Rectal smooth muscle tissue (tissue), 1 donor: ENCODE results near the gene STARD7.

Source experiments
- H3K27ac ChIP-seq: one replicate; pipeline ENCODE4 v1.7.0; 2013; ENCODE audit warnings: low read depth, low read length, inconsistent platforms
- H3K27me3 ChIP-seq: one replicate; pipeline ENCODE4 v1.7.0; 2013; ENCODE audit warnings: low read length; ENCODE audit not compliant: control insufficient read depth, insufficient read depth
- H3K36me3 ChIP-seq: one replicate; pipeline ENCODE4 v1.7.0; 2013; ENCODE audit warnings: low read length; ENCODE audit not compliant: control insufficient read depth, insufficient read depth
- H3K4me1 ChIP-seq: one replicate; pipeline ENCODE4 v1.7.0; 2013; ENCODE audit warnings: low read length; ENCODE audit not compliant: control insufficient read depth, insufficient read depth
- H3K4me3 ChIP-seq: one replicate; pipeline ENCODE4 v1.7.0; 2013; ENCODE audit warnings: low read length
- H3K9ac ChIP-seq: one replicate; pipeline ENCODE4 v1.7.0; 2013; ENCODE audit warnings: low read length

STARD7 gene

GRCh38 chr2:96245609-96246390 is 37.2 kb upstream of the STARD7 start:
- H3K4me1 ChIP-seq: no peaks in the 10 kb centered on the region
- no peaks in the 10 kb centered on the region for H3K27me3 ChIP-seq
- peaks cover 4% of the 10 kb centered on the region for H3K36me3 ChIP-seq
- H3K27ac ChIP-seq: no peak overlapping the region
- H3K4me3 ChIP-seq: no peak overlapping the region
- no peak overlapping the region for H3K9ac ChIP-seq

- H3K4me3 ChIP-seq: no peak overlapping the region
Measured at GRCh38 chr2:96243843-96244242, 35.2 kb upstream of the STARD7 start.

GRCh38 chr2:96241900-96242611 is 33.4 kb upstream of the STARD7 start:
- Histone ChIP-seq H3K27ac (peak overlapping the region; percentile 15), H3K4me1 (no peaks in the 10 kb centered on the region), H3K4me3 (no peak overlapping the region), H3K9ac (no peak overlapping the region), H3K36me3 (no peaks in the 10 kb centered on the region), H3K27me3 (no peaks in the 10 kb centered on the region)

More at GRCh38 chr2:96243843-96244242, 35.2 kb upstream of the STARD7 start:
- Histone ChIP-seq H3K9ac (no peak overlapping the region), H3K27ac (no peak overlapping the region), H3K27me3 (no peaks in the 10 kb centered on the region), H3K36me3 (no peaks in the 10 kb centered on the region), H3K4me1 (no peaks in the 10 kb centered on the region)

GRCh38 chr2:96241227-96241626 is 32.6 kb upstream of the STARD7 start:
- Histone ChIP-seq H3K36me3 (no peaks in the 10 kb centered on the region), H3K9ac (no peak overlapping the region), H3K4me3 (no peak overlapping the region), H3K27me3 (no peaks in the 10 kb centered on the region), H3K27ac (no peak overlapping the region), H3K4me1 (no peaks in the 10 kb centered on the region)

GRCh38 chr2:96240341-96241038 is 31.9 kb upstream of the STARD7 start:
- Histone ChIP-seq H3K4me3 (no peak overlapping the region), H3K4me1 (no peaks in the 10 kb centered on the region), H3K36me3 (no peaks in the 10 kb centered on the region), H3K27ac (no peak overlapping the region), H3K27me3 (no peaks in the 10 kb centered on the region), H3K9ac (no peak overlapping the region)

- no peak overlapping the region for H3K9ac ChIP-seq
- no peaks in the 10 kb centered on the region for H3K4me1 ChIP-seq
- no peak overlapping the region for H3K4me3 ChIP-seq
- no peaks in the 10 kb centered on the region for H3K36me3 ChIP-seq
- H3K27ac ChIP-seq: no peak overlapping the region
- H3K27me3 ChIP-seq: no peaks in the 10 kb centered on the region
Measured at GRCh38 chr2:96239745-96240264, 31.2 kb upstream of the STARD7 start.

- Histone ChIP-seq H3K27ac (no peak overlapping the region), H3K27me3 (no peaks in the 10 kb centered on the region), H3K9ac (no peak overlapping the region)
Measured at GRCh38 chr2:96239091-96239490, 30.5 kb upstream of the STARD7 start.

GRCh38 chr2:96238266-96238665 is 29.6 kb upstream of the STARD7 start:
- Histone ChIP-seq H3K27me3 (no peaks in the 10 kb centered on the region), H3K4me1 (no peaks in the 10 kb centered on the region)

More at GRCh38 chr2:96239091-96239490, 30.5 kb upstream of the STARD7 start:
- no peaks in the 10 kb centered on the region for H3K4me1 ChIP-seq
- H3K36me3 ChIP-seq: no peaks in the 10 kb centered on the region
- H3K4me3 ChIP-seq: no peak overlapping the region

GRCh38 chr2:96236882-96237281 is 28.3 kb upstream of the STARD7 start:
- no peaks in the 10 kb centered on the region for H3K27me3 ChIP-seq
- no peak overlapping the region for H3K4me3 ChIP-seq
- no peaks in the 10 kb centered on the region for H3K4me1 ChIP-seq
- no peaks in the 10 kb centered on the region for H3K36me3 ChIP-seq
- no peak overlapping the region for H3K9ac ChIP-seq
- no peak overlapping the region for H3K27ac ChIP-seq

More at GRCh38 chr2:96238266-96238665, 29.6 kb upstream of the STARD7 start:
- Histone ChIP-seq H3K9ac (no peak overlapping the region), H3K27ac (no peak overlapping the region), H3K4me3 (no peak overlapping the region), H3K36me3 (no peaks in the 10 kb centered on the region)

- Histone ChIP-seq H3K9ac (no peak overlapping the region), H3K4me1 (no peaks in the 10 kb centered on the region), H3K4me3 (no peak overlapping the region), H3K27me3 (no peaks in the 10 kb centered on the region), H3K27ac (no peak overlapping the region), H3K36me3 (no peaks in the 10 kb centered on the region)
Measured at GRCh38 chr2:96233880-96234316, 25.3 kb upstream of the STARD7 start.

- no peaks in the 10 kb centered on the region for H3K4me1 ChIP-seq
- H3K27me3 ChIP-seq: no peaks in the 10 kb centered on the region
- no peaks in the 10 kb centered on the region for H3K36me3 ChIP-seq
- H3K27ac ChIP-seq: no peak overlapping the region
- no peak overlapping the region for H3K4me3 ChIP-seq
- no peak overlapping the region for H3K9ac ChIP-seq
Measured at GRCh38 chr2:96233436-96233835, 24.8 kb upstream of the STARD7 start.

GRCh38 chr2:96231316-96231715 is 22.7 kb upstream of the STARD7 start:
- Histone ChIP-seq H3K36me3 (no peaks in the 10 kb centered on the region), H3K4me3 (no peak overlapping the region), H3K27ac (no peak overlapping the region), H3K4me1 (no peaks in the 10 kb centered on the region), H3K9ac (no peak overlapping the region), H3K27me3 (no peaks in the 10 kb centered on the region)
